ENCODE data around the gene CBFB.
A peak's percentile ranks its signal among the peaks of the same experiment; 100 is the strongest.
"Not testable (repeated sequence)": the region's sequence is repeated elsewhere in the genome, so short reads cannot be mapped to it uniquely, and the experiment has no call there.

Gene CBFB

GRCh38 chr16:67041520-67041919 lies 12.6 kb downstream of the CBFB start:
- not testable (repeated sequence) for DNase-seq (ENCODE audit: low read depth in 2 of 2)

DNA sequence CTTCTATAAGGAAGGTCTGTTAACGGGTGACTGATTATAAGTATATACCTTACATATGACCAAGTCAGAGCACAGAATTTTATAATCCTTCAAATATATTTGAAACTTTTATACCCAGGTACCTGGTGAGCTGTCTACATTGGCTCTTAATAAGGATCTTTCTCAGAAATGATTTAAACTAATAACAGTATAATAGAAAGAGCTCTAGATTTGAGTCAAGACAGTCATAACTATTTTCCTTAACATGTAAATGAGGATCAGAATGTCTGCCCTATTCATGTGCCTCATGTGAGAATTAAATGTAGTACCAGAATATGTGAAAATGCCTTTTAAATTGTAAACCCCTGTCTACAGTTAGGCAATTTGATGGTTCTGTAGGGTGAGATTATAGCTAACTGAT lies 14.5 kb downstream of the CBFB start:
- no peak for DNase-seq (ENCODE audit: low read depth in 2 of 2)

DNA sequence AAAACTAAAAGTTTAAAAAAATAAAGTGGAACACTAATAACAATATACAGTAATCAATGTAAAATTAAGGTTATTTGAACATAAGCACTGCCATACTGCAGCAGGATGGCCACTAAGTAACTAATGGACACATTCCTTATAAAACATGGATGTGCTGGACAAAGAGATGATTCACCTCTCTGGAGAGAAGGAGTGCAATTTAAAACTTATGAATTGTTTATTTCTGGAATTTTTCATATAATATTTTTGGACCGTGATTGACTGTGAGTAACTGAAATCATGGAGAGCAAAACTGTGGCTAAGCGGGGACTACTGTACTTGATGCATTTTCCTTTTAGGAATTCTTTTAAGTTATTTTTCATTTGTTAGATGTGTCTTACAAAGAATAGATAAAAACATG lies 21.8 kb downstream of the CBFB start:
- DNase-seq (ENCODE audit: low read depth in 2 of 2): no peak

- no peak for DNase-seq (ENCODE audit: low read depth in 2 of 2)
Measured at GRCh38 chr16:67052399-67052798, 23.4 kb downstream of the CBFB start.

DNA sequence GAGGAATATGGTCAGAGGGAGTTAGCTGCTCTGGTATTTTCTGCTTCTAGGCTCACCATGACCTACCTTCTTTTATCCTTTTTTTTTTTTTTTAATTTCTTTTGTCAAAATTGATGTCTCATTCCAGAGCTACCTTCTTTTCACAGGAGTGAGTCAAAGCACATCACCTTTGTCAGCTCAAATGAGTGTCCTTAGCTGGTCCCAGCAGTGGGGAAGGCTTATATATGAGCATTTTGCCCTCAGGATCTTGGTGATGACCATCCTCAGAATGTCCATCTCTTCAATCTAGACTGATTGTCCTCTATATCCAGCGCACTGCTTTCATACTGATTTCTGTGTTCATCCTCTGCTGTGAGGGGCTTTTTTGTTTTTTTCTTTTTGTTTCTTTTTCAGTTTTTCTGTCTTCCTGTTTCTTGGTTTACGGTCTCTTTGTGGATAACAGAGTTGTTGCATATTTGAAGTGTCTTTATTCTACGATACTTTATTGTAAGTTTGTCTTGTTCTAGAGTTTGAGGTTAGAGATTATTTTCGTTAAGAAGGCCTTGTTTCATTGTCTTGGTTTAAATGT lies 24.9 kb downstream of the CBFB start:
- DNase-seq (ENCODE audit: low read depth in 2 of 2): no peak

GRCh38 chr16:67054901-67055300 lies 26.0 kb downstream of the CBFB start:
- no peak for DNase-seq (ENCODE audit: low read depth in 2 of 2)

GRCh38 chr16:67055712-67056487 lies 27.0 kb downstream of the CBFB start:
- peak in 1 of 2 donors; percentile 23 for DNase-seq (ENCODE audit: low read depth in 2 of 2)

- no peak for DNase-seq (ENCODE audit: low read depth in 2 of 2)
Measured at GRCh38 chr16:67063008-67063407, 34.1 kb downstream of the CBFB start.

DNA sequence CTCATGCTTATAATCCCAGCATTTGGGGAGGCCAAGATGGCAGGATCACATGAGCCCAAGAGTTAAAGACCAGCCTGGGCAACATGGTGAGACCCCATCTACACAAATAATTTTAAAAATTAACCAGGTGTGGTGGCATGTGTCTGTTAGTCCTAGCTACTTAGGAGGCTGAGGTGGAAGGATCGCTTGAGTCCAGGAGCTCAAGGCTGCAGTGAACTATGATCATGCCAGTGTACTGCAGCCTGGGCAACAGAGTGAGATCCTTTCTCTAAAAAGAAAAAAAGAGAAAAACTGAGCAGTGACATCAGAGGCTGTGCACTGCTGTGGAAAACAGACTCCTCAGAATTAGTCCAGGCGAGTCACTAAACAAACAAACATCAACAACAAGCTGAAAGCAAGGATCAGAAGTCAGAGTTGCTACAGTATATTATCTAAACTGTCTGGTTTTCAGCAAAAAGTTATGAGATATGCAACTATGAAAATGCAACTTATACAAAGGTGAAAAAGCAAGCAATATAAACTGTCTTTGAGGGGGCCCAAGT lies 39.3 kb downstream of the CBFB start:
- no peak for DNase-seq (ENCODE audit: low read depth in 2 of 2)

DNA sequence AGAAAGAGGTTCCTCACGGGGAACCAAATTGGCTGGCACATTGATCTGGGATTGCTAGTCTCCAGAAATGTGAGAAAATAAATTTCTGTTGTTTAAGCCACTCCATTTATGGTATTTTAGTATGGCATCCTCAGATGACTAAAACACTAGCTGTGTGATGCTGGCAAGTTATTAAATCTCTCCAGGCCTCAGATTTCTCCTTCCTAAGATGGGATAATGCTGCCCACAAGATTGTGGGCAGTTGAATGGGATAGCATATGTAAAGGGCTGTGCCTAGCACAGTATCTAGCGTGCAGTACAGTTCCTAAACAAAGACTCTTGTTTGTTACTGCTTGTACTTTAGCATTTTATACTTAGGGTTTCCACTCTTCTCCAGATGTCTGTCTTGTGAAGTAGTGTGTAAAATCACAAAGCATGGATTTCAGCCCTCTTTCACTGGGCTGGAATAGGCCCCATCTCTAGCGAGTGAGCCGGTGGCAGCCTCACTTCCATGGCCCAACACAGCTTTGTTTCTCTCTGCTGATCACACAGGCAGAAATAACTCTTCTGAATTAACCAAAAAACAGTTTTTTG lies 42.6 kb downstream of the CBFB start:
- DNase-seq (ENCODE audit: low read depth in 2 of 2): no peak

DNA sequence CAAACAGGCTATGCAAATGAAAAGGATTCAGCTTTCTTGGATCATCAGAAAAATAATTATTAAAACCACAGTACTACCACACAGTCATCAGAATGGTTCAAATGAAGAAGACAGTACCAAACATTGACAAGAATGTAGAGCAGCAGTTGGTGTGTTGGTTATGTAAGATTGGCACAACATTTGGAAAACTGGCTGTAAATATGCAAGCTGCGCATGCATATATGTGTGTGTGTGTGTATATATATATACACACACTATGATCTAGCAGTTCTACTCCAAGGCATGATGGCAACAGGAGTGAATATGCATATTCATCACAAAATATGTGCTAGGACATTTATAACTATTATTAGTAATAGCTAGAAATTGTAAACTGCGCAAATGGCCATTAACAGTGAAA lies 46.4 kb downstream of the CBFB start:
- DNase-seq (ENCODE audit: low read depth in 2 of 2): no peak

DNA sequence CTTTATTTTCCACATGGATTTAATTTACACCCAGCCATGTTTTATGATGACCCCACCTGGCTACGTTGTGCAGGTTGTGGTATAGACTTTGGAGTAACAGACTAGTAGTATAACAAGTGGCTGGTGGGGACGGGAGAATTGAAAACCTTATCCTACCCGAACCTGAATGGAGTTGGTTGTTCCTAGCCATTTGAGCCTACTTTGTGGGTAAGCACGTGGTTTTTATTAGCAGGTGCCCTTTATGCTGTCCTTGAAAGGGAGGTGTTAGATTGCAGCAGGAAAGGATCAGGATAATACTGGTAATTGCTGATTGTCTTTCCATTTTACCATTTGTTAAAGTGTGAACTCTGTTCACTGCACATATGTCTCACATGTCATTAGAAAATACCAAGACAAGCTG lies 48.9 kb downstream of the CBFB start:
- no peak for DNase-seq (ENCODE audit: low read depth in 2 of 2)

GRCh38 chr16:67082100-67082499 lies 53.2 kb downstream of the CBFB start:
- no peak for DNase-seq (ENCODE audit: low read depth in 2 of 2)

GRCh38 chr16:67082891-67083290 lies 53.9 kb downstream of the CBFB start:
- DNase-seq (ENCODE audit: low read depth in 2 of 2): no peak

GRCh38 chr16:67084345-67085028 lies 55.5 kb downstream of the CBFB start:
- DNase-seq (ENCODE audit: low read depth in 2 of 2): no peak

- no peak for DNase-seq (ENCODE audit: low read depth in 2 of 2)
Measured at GRCh38 chr16:67086822-67087221, 57.9 kb downstream of the CBFB start.

DNA sequence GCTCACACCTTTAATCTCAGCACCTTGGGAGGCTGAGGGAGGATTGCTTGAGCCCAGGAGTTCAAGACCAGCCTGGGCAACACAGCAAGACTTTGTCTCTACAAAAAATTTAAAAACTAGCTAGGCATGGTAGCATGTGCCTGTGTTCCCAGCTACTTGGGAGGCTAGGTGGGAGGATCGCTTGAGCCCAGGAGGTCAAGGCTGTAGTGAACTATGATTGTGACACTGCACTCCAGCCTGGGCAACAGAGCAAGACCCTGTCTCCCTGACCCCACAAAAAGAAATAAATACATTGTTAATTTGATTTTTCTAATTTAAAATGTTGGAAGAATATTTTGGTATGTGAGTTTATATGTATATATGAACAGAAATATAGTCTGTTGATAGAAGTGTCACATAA lies 58.3 kb downstream of the CBFB start:
- DNase-seq (ENCODE audit: low read depth in 2 of 2): no peak

DNA sequence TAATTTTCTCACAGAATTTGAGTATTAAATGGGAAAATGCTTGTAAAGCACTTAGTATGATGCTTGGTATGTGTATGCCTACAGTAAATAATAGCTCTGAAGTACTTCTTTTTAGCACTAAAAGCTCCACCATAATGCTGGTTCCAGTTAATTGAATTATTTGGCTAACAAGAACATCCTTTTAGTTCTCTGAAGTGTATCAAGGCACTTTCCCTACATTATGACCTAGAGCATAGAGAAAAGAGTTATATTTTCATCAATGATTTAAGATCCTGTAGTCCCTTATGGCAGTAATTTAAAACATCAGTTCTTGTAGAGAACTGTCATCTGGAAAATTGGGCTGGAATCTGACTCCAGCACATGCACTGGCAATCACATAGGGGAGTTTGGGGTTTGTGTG lies 58.9 kb downstream of the CBFB start:
- DNase-seq (ENCODE audit: low read depth in 2 of 2): no peak

- DNase-seq (ENCODE audit: low read depth in 2 of 2): no peak
Measured at GRCh38 chr16:67088551-67088950, 59.6 kb downstream of the CBFB start.

GRCh38 chr16:67089101-67089500 lies 60.2 kb downstream of the CBFB start:
- DNase-seq (ENCODE audit: low read depth in 2 of 2): no peak

DNA sequence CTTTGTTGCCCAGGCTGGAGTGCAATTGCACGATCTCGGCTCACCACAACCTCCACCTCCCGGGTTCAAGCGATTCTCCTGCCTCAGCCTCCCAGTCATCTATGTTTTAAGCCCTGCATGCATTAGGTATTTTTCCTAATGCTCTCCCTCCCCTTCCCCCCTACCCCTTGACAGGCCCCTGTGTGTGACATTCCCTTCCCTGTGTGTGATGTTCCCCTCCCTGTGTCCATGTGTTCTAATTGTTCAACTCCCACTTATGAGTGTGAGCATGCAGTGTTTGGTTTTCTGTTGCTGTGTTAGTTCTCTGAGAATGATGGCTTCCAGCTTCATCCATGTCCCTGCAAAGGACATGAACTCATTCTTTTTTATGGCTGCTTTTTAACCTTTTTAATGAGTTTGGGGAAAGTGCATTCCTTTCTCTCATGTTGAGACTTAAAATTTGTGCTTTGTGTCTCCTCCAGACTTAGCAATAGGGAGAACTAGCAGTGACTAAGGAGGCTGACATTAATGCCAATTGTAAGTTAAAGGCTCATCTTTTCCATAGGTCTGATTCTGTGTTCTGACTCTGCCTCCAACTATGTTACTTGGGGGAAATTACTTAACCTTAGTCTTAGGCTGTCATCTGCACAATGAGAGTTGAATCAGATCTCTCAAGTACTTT lies 63.1 kb downstream of the CBFB start:
- DNase-seq (ENCODE audit: low read depth in 2 of 2): no peak

Data from stimulated activated CD4-positive, alpha-beta T cell treated with anti-CD3 and anti-CD28 coated beads, Interleukin-4, amount 100 ng/mL, for 48 hours (primary cell).